Measurements from ENCODE around the gene SLC24A3.
A peak's percentile ranks its signal among the peaks of the same experiment; 100 is the strongest.

SLC24A3 gene

GRCh38 chr20:19382386-19383340 is 170.2 kb downstream of the SLC24A3 start:
- peak in 2 of 51 donors; percentile 22 to 34 for DNase-seq

- no peak for DNase-seq
These were observed 172.5 kb downstream of the SLC24A3 start for GRCh38 chr20:19384940-19385339.

GRCh38 chr20:19387251-19387650 is 174.8 kb downstream of the SLC24A3 start:
- no peak for DNase-seq

- DNase-seq = no peak
These were observed 180.1 kb downstream of the SLC24A3 start for GRCh38 chr20:19392344-19393130.

GRCh38 chr20:19396460-19397081 is 184.1 kb downstream of the SLC24A3 start:
- no peak for DNase-seq

- DNase-seq = no peak
These were observed 184.8 kb downstream of the SLC24A3 start for GRCh38 chr20:19397226-19397625.

- no peak for DNase-seq
These were observed 185.2 kb downstream of the SLC24A3 start for GRCh38 chr20:19397666-19398065.

GRCh38 chr20:19401096-19401495 is 188.7 kb downstream of the SLC24A3 start:
- no peak for DNase-seq

GRCh38 chr20:19403549-19403948 is 191.1 kb downstream of the SLC24A3 start:
- DNase-seq = no peak

- no peak for DNase-seq
These were observed 192.4 kb downstream of the SLC24A3 start for GRCh38 chr20:19404826-19405225.

GRCh38 chr20:19405958-19406357 is 193.5 kb downstream of the SLC24A3 start:
- no peak for DNase-seq

- no peak for DNase-seq
These were observed 193.9 kb downstream of the SLC24A3 start for GRCh38 chr20:19406381-19406780.

GRCh38 chr20:19407196-19407595 is 194.8 kb downstream of the SLC24A3 start:
- DNase-seq = no peak

- DNase-seq = no peak
These were observed 195.3 kb downstream of the SLC24A3 start for GRCh38 chr20:19407736-19408135.

GRCh38 chr20:19408971-19409370 is 196.5 kb downstream of the SLC24A3 start:
- no peak for DNase-seq

GRCh38 chr20:19411811-19412210 is 199.4 kb downstream of the SLC24A3 start:
- no peak for DNase-seq

GRCh38 chr20:19412254-19412653 is 199.8 kb downstream of the SLC24A3 start:
- DNase-seq = no peak

- no peak for DNase-seq
These were observed 202.2 kb downstream of the SLC24A3 start for GRCh38 chr20:19414600-19414999.

- no peak for DNase-seq
These were observed 203.3 kb downstream of the SLC24A3 start for GRCh38 chr20:19415786-19416185.

GRCh38 chr20:19416627-19417026 is 204.2 kb downstream of the SLC24A3 start:
- DNase-seq = no peak

- DNase-seq = no peak
These were observed 207.0 kb downstream of the SLC24A3 start for GRCh38 chr20:19419396-19419795.

Data from hypothalamus (tissue), 51 donors.